Ishikawa (cell line): Measurements from ENCODE around the gene PTTG1.

Experiments
- CEBPB ChIP-seq: IDR thresholded peaks from 2 replicates; pipeline ENCODE4 v1.6.1; 2012
- CREB1 ChIP-seq: IDR thresholded peaks from 2 replicates; pipeline ENCODE4 v1.6.1; 2012; ENCODE audit warnings: low read depth
- EGR1 ChIP-seq: IDR thresholded peaks from 2 replicates; pipeline ENCODE4 v1.6.1; 2012
- EP300 ChIP-seq: IDR thresholded peaks from 2 replicates; pipeline ENCODE4 v1.6.1; 2012; ENCODE audit warnings: borderline replicate concordance
- FOXM1 ChIP-seq: IDR thresholded peaks from 2 replicates; pipeline ENCODE4 v1.6.1; 2012; ENCODE audit warnings: low read depth, borderline replicate concordance
- NFIC ChIP-seq: IDR thresholded peaks from 2 replicates; pipeline ENCODE4 v1.6.1; 2012
- RAD21 ChIP-seq: IDR thresholded peaks from 2 replicates; pipeline ENCODE4 v1.6.1; 2012; ENCODE audit warnings: low read depth
- TCF12 ChIP-seq: IDR thresholded peaks from 2 replicates; pipeline ENCODE4 v1.6.1; 2012; ENCODE audit warnings: low read depth
- TEAD4 ChIP-seq: IDR thresholded peaks from 2 replicates; pipeline ENCODE4 v1.6.1; 2012
- YY1 ChIP-seq: IDR thresholded peaks from 2 replicates; pipeline ENCODE4 v1.6.1; 2012; ENCODE audit warnings: low read depth
- TF ChIP-seq, protein P1 (sequence below): IDR thresholded peaks from 2 replicates; pipeline ENCODE4 v1.6.1; 2012
- TF ChIP-seq, protein P2 (sequence below): IDR thresholded peaks from 2 replicates; pipeline ENCODE4 v1.6.1; 2012; ENCODE audit warnings: low read depth, mild to moderate bottlenecking
- TF ChIP-seq, protein P3 (sequence below): IDR thresholded peaks from 2 replicates; pipeline ENCODE4 v1.6.1; 2012

DNA sequence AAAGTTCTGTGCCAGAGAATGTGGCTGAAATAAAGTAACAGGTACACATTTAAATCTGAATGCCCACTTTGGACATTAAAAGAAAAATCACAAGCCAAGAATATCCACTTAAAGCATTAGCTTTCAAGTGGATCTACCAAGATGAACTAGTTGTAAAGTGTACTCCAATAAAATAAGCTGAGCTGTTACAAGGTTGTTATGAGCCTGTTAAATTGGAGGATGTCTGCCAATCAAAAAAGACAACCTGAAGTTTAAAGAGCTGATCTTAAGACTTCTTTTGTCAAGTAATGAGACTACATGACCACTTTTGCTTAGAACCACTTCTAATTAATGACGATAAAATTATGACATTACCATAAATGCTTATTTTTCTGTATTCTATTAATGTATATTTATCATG is 24.2 kb upstream of the PTTG1 start:
- TF ChIP-seq, protein P1, sequence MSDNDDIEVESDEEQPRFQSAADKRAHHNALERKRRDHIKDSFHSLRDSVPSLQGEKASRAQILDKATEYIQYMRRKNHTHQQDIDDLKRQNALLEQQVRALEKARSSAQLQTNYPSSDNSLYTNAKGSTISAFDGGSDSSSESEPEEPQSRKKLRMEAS: no peak
- TF ChIP-seq RAD21 (no peak), CREB1 (no peak), EP300 (no peak), EGR1 (no peak), YY1 (no peak), TEAD4 (no peak), FOXM1 (no peak), NFIC (no peak), CEBPB (no peak), TCF12 (no peak)
- TF ChIP-seq, protein P2, sequence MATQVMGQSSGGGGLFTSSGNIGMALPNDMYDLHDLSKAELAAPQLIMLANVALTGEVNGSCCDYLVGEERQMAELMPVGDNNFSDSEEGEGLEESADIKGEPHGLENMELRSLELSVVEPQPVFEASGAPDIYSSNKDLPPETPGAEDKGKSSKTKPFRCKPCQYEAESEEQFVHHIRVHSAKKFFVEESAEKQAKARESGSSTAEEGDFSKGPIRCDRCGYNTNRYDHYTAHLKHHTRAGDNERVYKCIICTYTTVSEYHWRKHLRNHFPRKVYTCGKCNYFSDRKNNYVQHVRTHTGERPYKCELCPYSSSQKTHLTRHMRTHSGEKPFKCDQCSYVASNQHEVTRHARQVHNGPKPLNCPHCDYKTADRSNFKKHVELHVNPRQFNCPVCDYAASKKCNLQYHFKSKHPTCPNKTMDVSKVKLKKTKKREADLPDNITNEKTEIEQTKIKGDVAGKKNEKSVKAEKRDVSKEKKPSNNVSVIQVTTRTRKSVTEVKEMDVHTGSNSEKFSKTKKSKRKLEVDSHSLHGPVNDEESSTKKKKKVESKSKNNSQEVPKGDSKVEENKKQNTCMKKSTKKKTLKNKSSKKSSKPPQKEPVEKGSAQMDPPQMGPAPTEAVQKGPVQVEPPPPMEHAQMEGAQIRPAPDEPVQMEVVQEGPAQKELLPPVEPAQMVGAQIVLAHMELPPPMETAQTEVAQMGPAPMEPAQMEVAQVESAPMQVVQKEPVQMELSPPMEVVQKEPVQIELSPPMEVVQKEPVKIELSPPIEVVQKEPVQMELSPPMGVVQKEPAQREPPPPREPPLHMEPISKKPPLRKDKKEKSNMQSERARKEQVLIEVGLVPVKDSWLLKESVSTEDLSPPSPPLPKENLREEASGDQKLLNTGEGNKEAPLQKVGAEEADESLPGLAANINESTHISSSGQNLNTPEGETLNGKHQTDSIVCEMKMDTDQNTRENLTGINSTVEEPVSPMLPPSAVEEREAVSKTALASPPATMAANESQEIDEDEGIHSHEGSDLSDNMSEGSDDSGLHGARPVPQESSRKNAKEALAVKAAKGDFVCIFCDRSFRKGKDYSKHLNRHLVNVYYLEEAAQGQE: no peak
- TF ChIP-seq, protein P3, sequence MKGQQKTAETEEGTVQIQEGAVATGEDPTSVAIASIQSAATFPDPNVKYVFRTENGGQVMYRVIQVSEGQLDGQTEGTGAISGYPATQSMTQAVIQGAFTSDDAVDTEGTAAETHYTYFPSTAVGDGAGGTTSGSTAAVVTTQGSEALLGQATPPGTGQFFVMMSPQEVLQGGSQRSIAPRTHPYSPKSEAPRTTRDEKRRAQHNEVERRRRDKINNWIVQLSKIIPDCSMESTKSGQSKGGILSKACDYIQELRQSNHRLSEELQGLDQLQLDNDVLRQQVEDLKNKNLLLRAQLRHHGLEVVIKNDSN: no peak
